A549 (cell line): ENCODE measurements around the gene IL17REL. TPM values are rescaled to one million over a fixed set of nuclear protein-coding genes. Genes with fewer than 3 reads are reported as not detected.
A peak's percentile ranks its signal among the peaks of the same experiment; 100 is the strongest.

ENCODE experiments used
- ATAC-seq, 2 experiments: fragments of 200-7000 bp in 1 of 2; fragments of >200 bp in 1 of 2; cut with Nextera tagmentation in 1 of 2; cut with Tn5 transposase in 1 of 2; 3 replicates each; pipeline versions ENCODE4 v1.8.0 to v1.9.1; 2018 to 2020; ENCODE audit warnings: mild to moderate bottlenecking in 1 of 2, moderate library complexity in 1 of 2
- CTCF ChIA-PET: fragments of 300-600 bp; sonication (Branson Sonifier 250); formaldehyde crosslinking; extraction: SDS; loops from one replicate; lab custom pipeline; 2021; ENCODE audit warnings: antibody characterized with exemption, inconsistent platforms; lab: Yijun Ruan, JAX
- POLR2A ChIA-PET: fragments of 350-600 bp; formaldehyde crosslinking; extraction: SDS; loops from one replicate; lab custom pipeline; 2021; ENCODE audit warnings: antibody characterized with exemption, inconsistent platforms; lab: Yijun Ruan, JAX
- DNase-seq, 2 experiments: peaks; one replicate each; pipeline versions ENCODE4 v3.0.0 to v3.0.0-alpha.2; 2011 to 2016; ENCODE audit warnings: low read depth in 1 of 2, low spot score in 1 of 2
- FAIRE-seq: peaks from 2 replicates; lab custom pipeline; 2011; peaks lifted over from hg19 to GRCh38; lab: Jason Lieb, UNC
- H3K27ac ChIP-seq, 2 experiments: fragments of >200 bp; sonication (Bioruptor Twin); formaldehyde crosslinking; 3 replicates each; pipeline ENCODE4 v1.5.1; 2016 to 2017
- H3K4me1 ChIP-seq: fragments of >200 bp; sonication (Bioruptor Twin); formaldehyde crosslinking; 3 replicates; pipeline ENCODE4 v1.6.1; 2016
- H3K4me2 ChIP-seq: fragments of >200 bp; sonication (Bioruptor Twin); formaldehyde crosslinking; 3 replicates; pipeline ENCODE4 v1.6.1; 2016
- H3K4me3 ChIP-seq: fragments of >200 bp; sonication (Bioruptor Twin); formaldehyde crosslinking; 3 replicates; pipeline ENCODE4 v1.5.1; 2016
- H3K9me3 ChIP-seq: fragments of >200 bp; sonication (Bioruptor Twin); formaldehyde crosslinking; 3 replicates; pipeline ENCODE4 v1.6.1; 2016
- CBX8 ChIP-seq: fragments of 200-600 bp; sonication (generic); IDR thresholded peaks from 2 replicates; pipeline ENCODE4 v1.6.1; 2016
- CHD2 ChIP-seq: fragments of 150-350 bp; IDR thresholded peaks from 2 replicates; pipeline ENCODE4 v1.6.1; 2014; ENCODE audit warnings: low read length; ENCODE audit not compliant: partially characterized antibody
- HDAC2 ChIP-seq: fragments of 200-600 bp; sonication (generic); IDR thresholded peaks from 2 replicates; pipeline ENCODE4 v1.6.1; 2016
- HOXA7 ChIP-seq: fragments of 250-450 bp; sonication (Bioruptor Pico); IDR thresholded peaks from 2 replicates; pipeline ENCODE4 v1.5.0; 2020; ENCODE audit warnings: mild to moderate bottlenecking, moderate library complexity
- MAZ ChIP-seq: fragments of 150-350 bp; IDR thresholded peaks from 2 replicates; pipeline ENCODE4 v1.6.1; 2014; ENCODE audit warnings: antibody characterized with exemption, low read depth, low read length, borderline replicate concordance
- MYC ChIP-seq: IDR thresholded peaks from 2 replicates; pipeline ENCODE4 v1.6.1; 2012; ENCODE audit warnings: mild to moderate bottlenecking, inconsistent platforms, low read length, improper control_type of control experiment, borderline replicate concordance
- NFE2L2 ChIP-seq: fragments of 150-350 bp; conservative IDR thresholded peaks from 2 replicates; pipeline ENCODE4 v1.6.1; 2014; ENCODE audit warnings: low read length
- NPAS2 ChIP-seq: fragments of 250-450 bp; sonication (Bioruptor Pico); IDR thresholded peaks from 2 replicates; pipeline ENCODE4 v1.8.0; 2022; ENCODE audit warnings: mild to moderate bottlenecking, moderate library complexity, borderline replicate concordance
- POLR2A ChIP-seq: IDR thresholded peaks from 2 replicates; pipeline ENCODE4 v1.6.1; 2012; ENCODE audit warnings: mild to moderate bottlenecking, low read length
- SREBF2 ChIP-seq: fragments of 450-650 bp; IDR thresholded peaks from 2 replicates; pipeline ENCODE4 v1.6.1; 2014; ENCODE audit warnings: mild to moderate bottlenecking, moderate library complexity
- TP53 ChIP-seq: fragments of 250-450 bp; sonication (Bioruptor Pico); IDR thresholded peaks from 2 replicates; pipeline ENCODE4 v1.5.0; 2021; ENCODE audit warnings: mild to moderate bottlenecking, moderate library complexity
- WGBS: methylation state at CpG from one replicate; pipeline ENCODE4 v1.1.6; 2017; ENCODE audit errors: missing lambda C conversion rate; 5-methylcytosine and 5-hydroxymethylcytosine counted together
- polyA plus RNA-seq, 4 experiments: library from polyadenylated mRNA; depleted of rRNA in 3 of 4; stranded (reverse); fragments of >200 nt; fragmentation: RNase III in 1 of 4; extraction: RNeasy Plus Mini Kit Qiagen cat#74134 plus additional on column Dnase treatment in 1 of 4; gene quantifications; 2 replicates in 3 of 4; 3 replicates in 1 of 4; pipeline ENCODE4 v1.2.3, GENCODE V29; 2011 to 2017
- TF ChIP-seq, protein P1 (sequence below): fragments of >200 bp; sonication (Bioruptor Twin); formaldehyde crosslinking; IDR thresholded peaks from 3 replicates; pipeline ENCODE4 v1.5.1; 2016
- TF ChIP-seq, protein P2 (sequence below): fragments of >200 bp; sonication (Bioruptor Twin); formaldehyde crosslinking; IDR thresholded peaks from 3 replicates; pipeline ENCODE4 v1.6.1; 2016
- TF ChIP-seq, protein P3 (sequence below): fragments of 450-650 bp; IDR thresholded peaks from 2 replicates; pipeline ENCODE4 v1.6.1; 2014; ENCODE audit warnings: antibody characterized with exemption
- TF ChIP-seq, protein P4 (sequence below): IDR thresholded peaks from 2 replicates; pipeline ENCODE4 v1.6.1; 2012
- TF ChIP-seq, protein P5 (sequence below): fragments of 250-450 bp; sonication (Bioruptor Pico); IDR thresholded peaks from 2 replicates; pipeline ENCODE4 v1.5.0; 2020; ENCODE audit warnings: low read depth, mild to moderate bottlenecking, moderate library complexity

The IL17REL gene
- polyA plus RNA-seq, 2 of the 4 experiments (the other 2 are of a cell fraction): 0.06 TPM; not detected in 1

DNA sequence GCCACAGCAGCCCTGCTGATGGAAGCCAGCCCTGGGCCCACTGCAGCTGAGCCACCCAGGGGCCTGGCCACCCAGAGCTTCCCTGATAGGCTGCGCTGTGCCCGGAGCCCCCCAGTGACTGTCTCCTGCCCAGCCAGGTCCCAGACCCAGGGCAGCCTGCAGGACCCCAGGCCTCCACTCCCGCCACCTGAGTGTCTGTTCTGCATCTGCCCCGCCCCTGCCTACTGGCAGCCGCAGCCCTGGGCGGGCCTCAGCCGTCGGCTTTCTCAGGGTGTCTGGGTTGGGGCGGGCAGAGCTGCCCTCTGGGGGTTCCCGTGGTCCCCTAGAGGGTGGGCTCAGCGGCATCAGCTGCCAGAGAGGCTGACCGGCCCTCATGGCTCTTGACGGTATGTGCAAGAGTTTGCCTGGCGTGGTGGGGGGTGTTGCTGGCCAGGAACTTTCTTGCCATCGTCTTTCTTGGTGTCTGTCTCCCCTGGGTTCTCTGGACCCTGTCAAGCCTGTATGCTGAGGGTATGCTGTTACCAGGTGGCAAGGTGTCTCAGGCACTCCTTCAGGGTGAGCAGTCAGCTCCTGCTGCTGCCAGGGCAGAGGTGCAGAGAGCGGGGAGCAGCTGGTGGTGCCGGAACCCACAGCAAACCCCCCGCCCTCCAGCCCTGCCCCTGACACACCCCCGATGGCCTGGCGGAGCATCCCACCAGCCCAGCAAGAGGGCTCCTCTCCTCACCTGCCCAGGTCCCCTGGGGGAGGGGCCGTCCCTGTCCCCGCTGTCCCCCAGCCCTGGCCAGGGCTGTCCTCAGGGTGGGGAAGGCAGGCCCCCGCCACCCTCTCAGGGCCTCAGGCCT lies 64.2 kb downstream of the IL17REL start:
- ATAC-seq (no peak), FAIRE-seq (no peak), DNase-seq (no peak)
- Histone ChIP-seq H3K4me1 (peaks cover 58% of the 10 kb centered on the region), H3K4me2 (peak overlapping the region; percentile 61), H3K27ac (peak overlapping the region; percentile 91 to 93), H3K9me3 (no peaks in the 10 kb centered on the region), H3K4me3 (no peak overlapping the region)
- CTCF ChIA-PET: no interaction called here
- POLR2A ChIA-PET: no interaction called here
- 91% methylated on average over 4 of the region's 23 CpGs for WGBS
- TF ChIP-seq, protein P1, sequence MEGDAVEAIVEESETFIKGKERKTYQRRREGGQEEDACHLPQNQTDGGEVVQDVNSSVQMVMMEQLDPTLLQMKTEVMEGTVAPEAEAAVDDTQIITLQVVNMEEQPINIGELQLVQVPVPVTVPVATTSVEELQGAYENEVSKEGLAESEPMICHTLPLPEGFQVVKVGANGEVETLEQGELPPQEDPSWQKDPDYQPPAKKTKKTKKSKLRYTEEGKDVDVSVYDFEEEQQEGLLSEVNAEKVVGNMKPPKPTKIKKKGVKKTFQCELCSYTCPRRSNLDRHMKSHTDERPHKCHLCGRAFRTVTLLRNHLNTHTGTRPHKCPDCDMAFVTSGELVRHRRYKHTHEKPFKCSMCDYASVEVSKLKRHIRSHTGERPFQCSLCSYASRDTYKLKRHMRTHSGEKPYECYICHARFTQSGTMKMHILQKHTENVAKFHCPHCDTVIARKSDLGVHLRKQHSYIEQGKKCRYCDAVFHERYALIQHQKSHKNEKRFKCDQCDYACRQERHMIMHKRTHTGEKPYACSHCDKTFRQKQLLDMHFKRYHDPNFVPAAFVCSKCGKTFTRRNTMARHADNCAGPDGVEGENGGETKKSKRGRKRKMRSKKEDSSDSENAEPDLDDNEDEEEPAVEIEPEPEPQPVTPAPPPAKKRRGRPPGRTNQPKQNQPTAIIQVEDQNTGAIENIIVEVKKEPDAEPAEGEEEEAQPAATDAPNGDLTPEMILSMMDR: no peak
- TF ChIP-seq POLR2A (no peak), CBX8 (no peak)

DNA sequence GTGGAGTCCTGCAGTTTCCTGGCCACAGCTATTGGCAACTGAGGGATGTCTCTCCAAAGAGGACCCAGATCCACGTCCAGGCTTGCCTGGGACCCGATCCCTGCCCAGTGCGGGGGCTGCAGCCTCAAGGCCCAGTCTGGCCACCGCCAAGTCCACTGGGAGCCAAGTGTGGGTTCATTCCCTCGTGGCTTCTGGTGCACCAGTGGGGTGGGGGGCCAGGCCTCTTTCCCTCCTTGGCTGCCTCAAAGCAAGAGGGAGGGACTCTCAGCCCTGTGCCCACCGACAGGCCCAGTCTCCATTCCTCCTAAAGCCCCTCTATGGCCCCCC lies 65.3 kb downstream of the IL17REL start:
- 100% methylated on average over 1 of the region's 6 CpGs for WGBS

More for the DNA sequence above, 65.3 kb downstream of the IL17REL start:
- Histone ChIP-seq H3K4me2 (no peak overlapping the region), H3K9me3 (no peaks in the 10 kb centered on the region), H3K27ac (peak overlapping the region; percentile 91 to 93; a peak in 4 of 6 replicates), H3K4me1 (peaks cover 53% of the 10 kb centered on the region), H3K4me3 (no peak overlapping the region)
- no peak for DNase-seq
- no peak for ATAC-seq
- ChIA-PET POLR2A (no interaction called here), CTCF (interaction anchor here (1.1 to 1.4 kb wide), 2 partner anchors 9 to 11 kb away, joined by 3 to 4 read pairs; no protein-coding TSS in a partner anchor)
- TF ChIP-seq MAZ (no peak), HDAC2 (no peak), SREBF2 (no peak), HOXA7 (CRISPR knock-in tag) (no peak), CHD2 (no peak), MYC (no peak), TP53 (CRISPR knock-in tag) (no peak), NPAS2 (CRISPR knock-in tag) (no peak), NFE2L2 (no peak), CBX8 (no peak)
- TF ChIP-seq, protein P2, sequence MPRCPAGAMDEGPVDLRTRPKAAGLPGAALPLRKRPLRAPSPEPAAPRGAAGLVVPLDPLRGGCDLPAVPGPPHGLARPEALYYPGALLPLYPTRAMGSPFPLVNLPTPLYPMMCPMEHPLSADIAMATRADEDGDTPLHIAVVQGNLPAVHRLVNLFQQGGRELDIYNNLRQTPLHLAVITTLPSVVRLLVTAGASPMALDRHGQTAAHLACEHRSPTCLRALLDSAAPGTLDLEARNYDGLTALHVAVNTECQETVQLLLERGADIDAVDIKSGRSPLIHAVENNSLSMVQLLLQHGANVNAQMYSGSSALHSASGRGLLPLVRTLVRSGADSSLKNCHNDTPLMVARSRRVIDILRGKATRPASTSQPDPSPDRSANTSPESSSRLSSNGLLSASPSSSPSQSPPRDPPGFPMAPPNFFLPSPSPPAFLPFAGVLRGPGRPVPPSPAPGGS: no peak
- TF ChIP-seq, protein P3, sequence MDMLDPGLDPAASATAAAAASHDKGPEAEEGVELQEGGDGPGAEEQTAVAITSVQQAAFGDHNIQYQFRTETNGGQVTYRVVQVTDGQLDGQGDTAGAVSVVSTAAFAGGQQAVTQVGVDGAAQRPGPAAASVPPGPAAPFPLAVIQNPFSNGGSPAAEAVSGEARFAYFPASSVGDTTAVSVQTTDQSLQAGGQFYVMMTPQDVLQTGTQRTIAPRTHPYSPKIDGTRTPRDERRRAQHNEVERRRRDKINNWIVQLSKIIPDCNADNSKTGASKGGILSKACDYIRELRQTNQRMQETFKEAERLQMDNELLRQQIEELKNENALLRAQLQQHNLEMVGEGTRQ: no peak
- TF ChIP-seq, protein P4, sequence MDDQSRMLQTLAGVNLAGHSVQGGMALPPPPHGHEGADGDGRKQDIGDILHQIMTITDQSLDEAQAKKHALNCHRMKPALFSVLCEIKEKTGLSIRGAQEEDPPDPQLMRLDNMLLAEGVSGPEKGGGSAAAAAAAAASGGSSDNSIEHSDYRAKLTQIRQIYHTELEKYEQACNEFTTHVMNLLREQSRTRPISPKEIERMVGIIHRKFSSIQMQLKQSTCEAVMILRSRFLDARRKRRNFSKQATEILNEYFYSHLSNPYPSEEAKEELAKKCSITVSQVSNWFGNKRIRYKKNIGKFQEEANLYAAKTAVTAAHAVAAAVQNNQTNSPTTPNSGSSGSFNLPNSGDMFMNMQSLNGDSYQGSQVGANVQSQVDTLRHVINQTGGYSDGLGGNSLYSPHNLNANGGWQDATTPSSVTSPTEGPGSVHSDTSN: no peak
- TF ChIP-seq, protein P5, sequence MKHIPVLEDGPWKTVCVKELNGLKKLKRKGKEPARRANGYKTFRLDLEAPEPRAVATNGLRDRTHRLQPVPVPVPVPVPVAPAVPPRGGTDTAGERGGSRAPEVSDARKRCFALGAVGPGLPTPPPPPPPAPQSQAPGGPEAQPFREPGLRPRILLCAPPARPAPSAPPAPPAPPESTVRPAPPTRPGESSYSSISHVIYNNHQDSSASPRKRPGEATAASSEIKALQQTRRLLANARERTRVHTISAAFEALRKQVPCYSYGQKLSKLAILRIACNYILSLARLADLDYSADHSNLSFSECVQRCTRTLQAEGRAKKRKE (CRISPR knock-in tag): no peak
- TF ChIP-seq, protein P1: no peak
- no peak for FAIRE-seq
